NCI-H1048 (cell line): ENCODE measurements around the gene MEN1.
"Not testable (repeated sequence)": the region's sequence is repeated elsewhere in the genome, so short reads cannot be mapped to it uniquely, and the experiment has no call there.

Experiments
- DNase-seq: peaks from one replicate; lab custom pipeline; 2025; lab: John Stamatoyannopoulos, UW

The MEN1 gene

DNA sequence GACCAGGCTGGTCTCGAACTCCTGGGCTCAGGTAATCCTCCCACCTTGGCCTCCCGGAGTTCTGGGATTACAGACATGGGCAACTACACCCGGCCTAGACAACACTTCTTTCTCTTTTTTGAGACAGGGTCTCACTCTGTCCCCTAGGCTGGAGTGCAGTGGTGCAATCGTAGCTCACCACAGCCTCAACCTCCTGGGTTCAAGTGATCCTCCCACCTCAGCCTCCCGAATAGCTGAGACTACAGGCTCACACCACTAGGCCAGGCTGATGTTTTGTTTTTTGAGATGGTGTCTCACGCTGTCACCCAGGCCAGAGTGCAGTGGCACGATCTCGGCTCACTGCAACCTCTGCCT lies 35.4 kb upstream of the MEN1 start:
- DNase-seq, result not testable (repeated sequence)

DNA sequence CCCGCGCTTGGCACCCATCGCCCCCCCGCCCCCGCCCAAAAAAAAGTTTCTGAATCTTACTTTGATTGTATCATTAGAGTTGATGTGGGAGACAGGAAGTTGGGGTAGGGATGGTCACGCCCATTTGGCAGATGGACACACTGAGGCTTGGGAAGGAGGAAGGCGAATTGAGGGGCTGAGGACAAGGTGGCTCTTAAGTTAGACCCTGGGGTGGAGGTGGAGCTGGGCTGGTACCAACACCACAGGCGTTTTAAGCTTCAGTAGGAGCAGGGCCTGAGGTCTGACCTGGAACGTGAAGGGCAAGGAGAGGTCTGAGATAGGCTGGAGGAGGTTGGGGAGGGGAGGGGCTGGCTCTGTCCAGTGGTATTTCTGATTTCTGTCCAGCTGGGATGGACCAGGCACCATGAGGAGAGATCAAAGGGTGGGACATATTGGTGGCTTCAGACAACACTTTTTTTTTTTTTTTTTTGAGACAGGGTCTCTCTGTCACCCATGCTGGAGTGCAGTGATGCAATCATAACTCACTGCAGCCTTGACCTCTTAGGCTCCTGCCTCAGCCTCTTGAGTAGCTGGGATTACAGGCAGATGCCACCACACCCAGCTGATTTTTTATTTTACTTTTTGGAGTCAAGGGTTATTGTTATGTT lies 34.9 kb upstream of the MEN1 start:
- DNase-seq, result no peak

GRCh38 chr11:64844330-64845128 lies 34.2 kb upstream of the MEN1 start, which contains the start of gene CDC42BPG:
TSS of gene CDC42BPG (minus strand) at chr11:64844653. CDS start at chr11:64844569, 84 bp downstream.
- DNase-seq, result peak; percentile 79

DNA sequence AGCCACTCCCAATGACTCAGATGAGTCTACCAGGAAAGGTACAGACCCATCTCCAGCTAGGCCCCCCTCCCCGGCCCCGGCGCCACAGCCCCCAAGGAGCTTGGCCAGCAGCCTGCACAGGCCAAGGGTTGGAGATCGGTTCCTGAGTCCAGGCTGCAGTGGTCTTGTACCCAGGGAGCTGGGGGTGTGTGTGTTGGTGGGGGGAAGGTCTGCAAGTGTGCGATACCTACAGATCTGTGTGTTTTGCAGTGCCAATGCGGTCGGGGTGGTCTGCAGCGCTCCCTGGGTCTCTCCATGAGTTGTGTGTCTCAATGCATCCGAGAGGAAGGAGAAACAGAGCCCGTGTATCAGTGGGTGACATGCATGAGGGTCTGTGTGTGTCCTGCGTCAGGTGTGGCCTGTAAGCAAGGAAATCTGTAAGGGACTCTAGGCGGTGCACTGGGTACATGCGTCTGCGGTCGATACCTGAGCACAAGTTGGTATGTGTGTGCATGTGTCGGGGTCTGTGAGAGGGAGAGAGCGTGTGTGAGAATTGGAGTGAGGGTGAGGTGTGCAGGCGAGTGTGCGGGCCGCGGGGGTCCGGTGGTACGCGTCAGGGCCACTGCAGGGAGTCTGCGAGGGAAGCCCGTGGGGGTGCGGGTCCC lies 33.5 kb upstream of the MEN1 start:
- no peak for DNase-seq

DNA sequence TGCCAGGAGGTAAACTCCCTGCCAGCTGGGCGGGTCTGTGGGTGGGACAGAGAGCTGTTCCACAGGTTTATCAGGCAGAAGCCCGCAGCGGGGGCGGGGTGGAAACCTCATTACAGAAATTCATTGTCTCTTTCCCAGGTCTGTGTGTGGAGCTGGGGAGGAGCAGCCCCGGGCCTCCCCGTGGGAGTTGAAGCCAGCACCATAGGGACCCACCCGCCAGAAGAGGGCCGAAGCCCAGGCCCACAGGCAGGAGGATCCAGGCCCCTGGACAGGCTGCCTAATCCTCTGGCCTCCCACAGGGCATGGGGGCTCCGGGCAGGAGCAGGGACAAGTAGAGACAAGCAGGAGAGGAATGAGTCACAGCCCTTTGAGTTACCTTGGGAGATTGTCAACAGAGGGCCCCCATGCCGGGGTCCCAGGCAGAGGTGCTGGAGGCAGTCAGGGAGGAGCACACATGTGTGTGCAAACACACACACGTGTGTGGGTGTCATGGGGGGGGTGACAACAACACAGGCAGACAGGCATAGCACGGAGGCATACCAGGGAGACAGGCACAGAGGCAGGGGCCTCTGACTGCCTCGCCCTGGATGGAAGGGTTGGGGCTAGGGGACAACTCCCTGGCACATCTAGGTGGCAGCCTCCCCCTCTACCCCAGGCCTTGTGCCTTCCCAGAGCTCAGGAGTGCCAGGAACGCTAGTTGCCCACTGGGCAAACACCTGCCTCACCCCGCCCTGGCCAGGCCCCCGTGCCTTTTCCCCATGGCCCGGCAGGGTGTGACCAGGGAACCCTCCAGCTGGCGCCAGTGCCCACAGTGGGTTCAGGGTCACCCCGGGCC lies 32.7 kb upstream of the MEN1 start:
- DNase-seq, result no peak

DNA sequence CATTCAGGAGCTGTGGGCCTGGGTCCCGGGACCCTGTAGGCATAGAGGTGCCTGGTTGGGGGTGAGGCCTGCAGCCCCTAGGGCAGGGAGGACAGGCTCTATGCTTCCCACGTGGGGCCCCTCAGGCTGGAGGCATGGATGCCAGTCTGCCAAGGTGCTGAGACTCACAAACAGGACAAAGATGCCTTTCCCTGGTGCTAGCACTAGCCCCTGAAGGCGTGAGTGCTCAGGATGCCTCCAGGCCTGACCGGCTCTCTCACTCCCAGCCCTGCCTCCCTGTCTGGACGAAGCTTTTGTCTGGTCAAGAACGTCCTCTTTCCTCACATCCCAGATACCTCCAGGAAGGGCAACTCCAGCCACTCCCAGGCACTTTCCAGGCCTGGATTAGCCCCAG lies 32.0 kb upstream of the MEN1 start:
- no peak for DNase-seq

DNA sequence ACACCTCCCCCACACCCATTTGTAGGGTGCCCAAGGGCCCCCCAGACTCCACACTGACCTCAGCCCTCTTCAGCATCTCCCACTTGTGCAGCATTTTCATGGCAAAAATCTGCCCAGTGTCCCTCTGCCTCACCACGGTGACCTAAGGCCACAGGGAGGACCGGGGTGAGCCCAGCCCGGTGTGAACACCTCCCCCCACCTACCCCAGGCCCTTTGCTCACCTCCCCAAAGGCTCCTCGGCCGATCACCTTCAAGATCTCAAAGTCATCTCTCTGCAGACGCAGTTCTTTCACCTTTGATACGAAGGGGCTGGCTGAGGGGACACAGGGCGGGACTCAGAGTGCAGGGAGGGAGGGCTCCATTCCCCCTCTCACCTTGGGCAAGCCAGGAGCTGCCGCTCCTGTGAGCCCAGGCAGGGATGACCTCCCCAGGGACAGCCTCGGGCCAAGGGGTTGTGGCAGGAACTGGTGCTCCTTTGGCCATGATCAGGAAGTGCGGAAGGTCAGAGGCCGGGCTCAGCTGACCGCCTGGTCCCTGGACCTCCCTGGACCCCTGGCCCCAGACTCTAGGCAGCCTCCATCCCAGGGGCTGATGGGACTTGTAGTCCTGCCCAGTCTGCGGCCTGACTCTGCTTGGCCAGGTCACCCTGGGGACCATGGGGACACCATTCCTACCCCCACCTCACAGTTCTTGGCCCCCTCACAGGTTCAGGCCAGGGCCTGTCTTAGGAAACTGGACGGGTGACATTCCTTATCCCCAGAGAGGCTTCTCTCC lies 31.4 kb upstream of the MEN1 start:
- DNase-seq, result no peak

DNA sequence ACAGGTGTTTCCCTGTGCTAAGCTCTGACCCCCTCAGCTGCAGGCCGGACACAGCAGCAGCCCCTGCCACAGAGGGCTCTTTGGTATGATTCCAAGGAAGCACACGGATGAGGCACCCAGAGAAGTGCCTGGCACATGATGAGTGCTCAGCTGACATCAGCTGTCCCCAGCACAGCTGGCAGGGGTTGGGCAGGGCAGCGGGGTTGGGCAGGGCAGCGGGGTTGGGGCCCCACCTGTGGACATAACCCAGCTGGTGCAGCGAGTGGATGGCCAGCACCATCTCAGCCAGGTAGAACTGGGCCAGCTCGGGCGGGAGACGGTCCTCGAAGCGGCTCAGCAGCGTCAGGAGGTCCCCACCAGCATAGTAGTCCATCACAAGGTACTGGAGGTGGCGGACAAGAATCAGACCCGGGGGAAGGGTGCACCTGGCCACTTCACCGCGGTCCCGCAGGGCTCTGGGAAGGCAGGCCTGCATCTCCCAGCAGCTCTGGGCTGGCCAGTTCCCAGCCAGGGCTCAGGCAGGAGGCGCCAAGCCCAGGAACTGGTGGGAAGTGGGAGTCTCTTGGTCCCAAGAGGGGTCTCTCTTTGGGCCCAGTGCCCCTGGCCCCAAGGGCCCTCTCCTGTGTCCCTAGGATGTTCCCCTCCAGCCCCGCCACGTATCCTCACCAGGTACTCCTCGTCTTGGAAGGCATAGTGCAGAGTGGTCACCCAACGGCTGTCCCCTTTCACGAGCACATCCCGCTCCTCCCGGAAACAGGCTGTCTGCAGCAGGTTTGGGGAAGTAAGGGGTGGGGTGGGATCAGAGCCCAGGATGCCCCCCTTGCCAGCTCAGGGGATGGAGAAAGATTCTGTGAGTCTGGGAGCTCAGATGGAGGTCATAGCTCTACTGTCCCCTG lies 29.8 kb upstream of the MEN1 start:
- no peak for DNase-seq

DNA sequence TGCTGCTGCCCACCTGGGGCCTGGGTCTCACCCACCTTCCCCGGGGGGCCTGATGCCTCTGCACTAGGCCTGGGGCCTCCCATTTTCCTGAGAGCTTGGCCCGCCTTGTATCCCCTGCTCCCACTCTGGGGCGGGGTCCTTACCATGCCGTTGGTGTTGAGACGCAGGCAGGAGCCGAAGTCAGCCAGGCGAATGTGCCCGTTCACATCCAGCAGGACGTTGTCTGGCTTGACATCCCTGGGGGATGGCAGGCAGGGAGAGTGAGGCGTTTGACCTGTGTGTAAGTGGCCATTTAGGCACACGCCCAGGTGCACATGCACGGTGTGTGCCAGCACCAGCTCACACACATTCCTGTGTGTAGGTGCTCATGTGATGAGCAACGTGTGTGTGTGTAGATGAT lies 29.0 kb upstream of the MEN1 start:
- DNase-seq, result no peak

DNA sequence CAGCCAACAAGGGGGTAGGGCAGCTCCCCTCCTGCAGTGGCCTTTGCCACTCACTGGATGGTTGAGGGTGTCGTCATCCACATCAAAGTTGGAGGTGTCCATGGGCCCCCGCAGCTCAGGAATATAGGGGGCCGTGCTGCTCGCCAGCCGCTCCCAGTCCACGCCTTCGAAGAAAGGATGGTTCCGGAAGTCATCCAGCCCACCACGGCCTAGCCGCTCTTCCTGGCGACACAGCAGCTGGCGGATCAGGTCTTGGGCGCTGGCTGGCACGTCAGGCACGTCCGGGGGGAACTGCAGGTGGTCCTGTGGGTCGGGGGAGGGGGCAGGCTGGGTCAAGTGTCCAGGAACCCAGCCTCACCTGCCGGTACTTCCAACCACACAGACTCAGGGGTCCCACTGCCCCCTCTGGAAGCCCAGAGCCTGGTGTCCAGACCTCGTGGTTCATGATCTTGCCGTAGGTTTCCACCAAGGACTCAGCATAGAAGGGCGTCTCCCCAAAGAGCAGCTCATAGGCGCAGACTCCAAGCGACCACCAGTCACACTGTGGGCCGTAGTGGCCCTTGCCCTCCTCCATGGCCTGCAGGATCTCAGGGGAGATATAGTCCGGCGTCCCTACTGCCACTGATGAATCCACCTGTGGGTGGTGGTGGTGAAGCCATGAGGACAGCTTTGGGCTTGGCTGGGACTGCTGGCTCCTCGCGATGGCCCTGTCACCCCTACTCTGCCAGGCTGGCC lies 28.4 kb upstream of the MEN1 start:
- DNase-seq, result no peak

DNA sequence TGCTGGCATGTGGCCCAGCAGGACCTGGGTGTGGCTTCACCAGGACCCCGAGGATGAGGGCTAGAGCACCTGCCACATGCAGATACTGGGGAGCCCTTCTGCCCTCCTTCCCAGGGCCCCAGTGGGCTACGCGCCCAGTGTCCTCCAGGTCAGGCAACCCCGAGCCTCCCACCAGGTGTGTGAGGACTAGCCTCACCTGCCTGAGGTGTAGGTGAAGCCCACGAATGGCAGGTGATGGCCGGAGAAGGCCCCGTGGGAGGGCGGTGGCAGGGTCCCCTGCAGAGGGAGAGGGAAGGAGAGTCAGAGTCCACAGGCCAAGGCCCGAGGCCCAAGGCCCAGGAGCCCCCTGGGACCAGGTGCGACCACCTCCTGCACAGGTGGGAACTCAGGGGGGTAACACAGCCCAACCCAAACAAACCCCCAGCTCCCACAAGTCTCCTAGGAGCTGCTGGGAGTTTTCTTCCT lies 27.6 kb upstream of the MEN1 start:
- DNase-seq, result no peak

- DNase-seq, result no peak
These were observed 26.2 kb upstream of the MEN1 start for GRCh38 chr11:64836448-64837072.

GRCh38 chr11:64835616-64836447 lies 25.5 kb upstream of the MEN1 start:
- no peak for DNase-seq

DNA sequence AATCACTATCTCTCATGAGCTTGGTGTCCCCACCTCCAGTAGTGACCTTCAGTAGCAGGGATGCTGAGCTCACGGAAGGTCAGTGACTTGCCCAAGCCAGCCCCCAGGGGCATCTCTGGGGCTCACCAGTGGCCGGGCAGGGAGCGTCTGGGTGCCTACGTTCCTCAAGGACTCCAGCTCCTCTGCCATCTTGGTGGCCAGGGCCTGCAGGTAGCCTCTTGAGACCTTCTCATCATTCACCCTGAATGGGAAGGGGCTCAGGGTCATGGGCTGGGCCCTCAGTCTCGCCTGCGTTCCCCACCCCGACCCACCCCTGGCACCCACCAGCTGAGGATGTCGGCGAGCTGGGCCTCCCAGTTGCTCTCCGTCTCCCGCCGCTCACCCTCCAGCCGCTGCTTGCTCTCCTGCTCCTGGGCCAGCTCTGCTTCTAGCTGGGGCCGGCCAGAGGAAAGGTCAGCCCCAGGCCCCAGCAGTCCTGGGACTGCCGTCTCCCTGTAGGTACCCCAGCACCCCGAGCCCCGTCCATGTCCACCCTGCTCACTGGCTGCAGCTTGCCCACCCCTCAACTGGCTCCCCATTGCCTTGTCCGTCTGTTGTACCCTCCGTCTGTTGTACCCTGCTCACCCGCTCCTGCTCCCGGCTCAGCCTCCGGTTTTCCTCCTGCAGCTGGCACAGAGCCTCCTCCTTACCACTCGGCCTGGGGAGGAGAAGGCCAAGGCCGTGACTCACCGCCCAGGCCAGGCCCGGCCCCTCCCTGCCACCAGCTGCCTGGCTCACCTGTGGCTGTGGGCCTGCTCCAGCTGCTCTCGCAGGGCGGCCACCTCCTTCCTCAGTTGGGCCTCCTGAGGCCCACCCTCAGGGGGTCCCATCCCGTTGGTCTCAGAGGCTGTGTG lies 24.6 kb upstream of the MEN1 start:
- no peak for DNase-seq

DNA sequence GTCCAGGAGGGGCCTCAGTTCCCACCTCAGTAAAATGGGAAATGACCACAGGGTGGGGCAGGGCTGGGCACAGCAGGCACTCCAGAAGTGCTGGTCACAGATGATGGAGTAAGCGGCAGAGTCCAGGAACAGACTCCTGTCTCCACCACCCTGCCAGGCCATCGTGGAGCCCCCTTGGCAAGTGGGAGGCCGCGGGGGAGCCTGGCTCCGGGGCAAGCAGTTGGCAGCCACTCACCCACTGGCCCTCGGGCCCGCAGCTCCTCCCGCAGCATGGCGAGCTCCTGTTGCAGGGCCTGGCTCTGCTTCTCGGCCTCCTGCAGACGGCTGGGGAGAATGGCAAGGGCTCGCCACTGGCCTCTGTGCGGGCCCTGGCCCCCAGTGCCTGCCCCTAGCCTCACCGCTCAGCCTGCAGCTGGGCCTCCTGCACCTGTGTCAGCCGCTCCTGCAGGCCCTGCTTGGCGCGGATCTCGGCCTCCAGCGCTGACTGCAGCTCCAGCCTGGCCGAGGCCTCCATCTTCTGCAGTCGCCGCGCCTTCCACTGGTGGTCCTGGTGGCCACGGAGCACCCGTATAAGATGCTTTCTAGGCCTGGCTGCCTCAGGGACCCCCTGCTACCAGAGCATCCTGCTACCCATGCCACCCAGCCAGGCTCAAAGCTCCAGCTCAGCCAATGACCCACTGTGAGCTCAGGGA lies 23.8 kb upstream of the MEN1 start:
- no peak for DNase-seq

- no peak for DNase-seq
These were observed 23.2 kb upstream of the MEN1 start for GRCh38 chr11:64833509-64833908.

- no peak for DNase-seq
These were observed 22.8 kb upstream of the MEN1 start for GRCh38 chr11:64833198-64833502.
